Mucosa of stomach (tissue), 1 donor: ENCODE measurements around the gene MYO3B.
"Not testable (repeated sequence)": the region's sequence is repeated elsewhere in the genome, so short reads cannot be mapped to it uniquely, and the experiment has no call there.

Source experiments
- H3K27me3 ChIP-seq: one replicate; pipeline ENCODE4 v1.7.0; 2013; ENCODE audit warnings: mild to moderate bottlenecking, low read length; ENCODE audit not compliant: control insufficient read depth, insufficient read depth
- H3K36me3 ChIP-seq: one replicate; pipeline ENCODE4 v1.7.0; 2013; ENCODE audit warnings: low read length; ENCODE audit not compliant: control insufficient read depth, insufficient read depth
- H3K4me1 ChIP-seq: one replicate; pipeline ENCODE4 v1.7.0; 2013; ENCODE audit warnings: mild to moderate bottlenecking, low read length; ENCODE audit not compliant: control insufficient read depth, insufficient read depth
- H3K4me3 ChIP-seq: one replicate; pipeline ENCODE4 v1.7.0; 2013; ENCODE audit warnings: low read length
- H3K9ac ChIP-seq: one replicate; pipeline ENCODE4 v1.7.0; 2013; ENCODE audit warnings: mild to moderate bottlenecking, low read length, moderate library complexity
- H3K9me3 ChIP-seq: one replicate; pipeline ENCODE4 v1.7.0; 2013; ENCODE audit warnings: mild to moderate bottlenecking, low read length, moderate library complexity; ENCODE audit not compliant: control insufficient read depth
- donor health status: Pancreatic carcinoma.

Gene MYO3B

DNA sequence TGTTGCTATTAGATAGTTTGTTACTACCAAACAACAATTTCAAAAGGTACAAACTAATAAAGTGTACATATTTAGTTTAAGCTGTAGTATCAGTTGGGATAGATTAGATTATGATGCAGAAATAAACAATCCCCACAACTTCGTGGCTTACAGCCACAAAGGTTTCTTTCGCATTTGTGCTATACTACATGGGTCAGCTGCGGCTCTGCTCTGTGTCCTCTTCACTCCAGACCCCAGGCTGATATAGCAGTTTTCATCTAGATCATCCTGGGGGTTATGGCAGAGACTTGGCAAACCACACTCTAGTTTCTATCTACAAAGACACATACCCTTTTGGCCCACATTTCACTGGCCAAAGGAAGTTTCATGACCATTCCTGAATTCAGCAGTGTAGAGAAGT is 429.2 kb downstream of the MYO3B start:
- H3K9ac ChIP-seq: no peak overlapping the region
- no peaks in the 10 kb centered on the region for H3K36me3 ChIP-seq
- H3K9me3 ChIP-seq: no peaks in the 10 kb centered on the region
- no peaks in the 10 kb centered on the region for H3K4me1 ChIP-seq
- no peak overlapping the region for H3K4me3 ChIP-seq
- peaks cover 4% of the 10 kb centered on the region for H3K27me3 ChIP-seq

DNA sequence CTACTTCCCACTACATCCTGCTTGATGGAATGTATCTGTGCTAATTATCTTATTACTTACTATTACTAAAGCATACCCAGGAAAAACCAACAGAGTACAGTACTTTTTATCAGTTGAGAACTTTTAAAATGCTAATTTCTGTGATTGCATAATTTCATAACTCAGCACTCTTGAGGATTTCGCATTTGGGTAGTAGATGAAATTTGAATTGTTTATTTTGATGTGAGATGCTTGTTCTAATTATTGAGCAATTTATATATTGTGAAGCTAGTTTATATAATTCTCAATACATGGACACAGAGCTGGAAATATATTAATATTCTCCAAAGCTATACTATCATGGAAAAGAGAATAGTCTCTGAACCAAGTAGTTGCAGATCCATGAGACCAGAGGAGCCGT is 432.7 kb downstream of the MYO3B start:
- H3K27me3 ChIP-seq: no peaks in the 10 kb centered on the region
- H3K36me3 ChIP-seq: no peaks in the 10 kb centered on the region
- no peak overlapping the region for H3K9ac ChIP-seq
- H3K9me3 ChIP-seq: no peaks in the 10 kb centered on the region
- H3K4me1 ChIP-seq: no peaks in the 10 kb centered on the region
- H3K4me3 ChIP-seq: no peak overlapping the region

DNA sequence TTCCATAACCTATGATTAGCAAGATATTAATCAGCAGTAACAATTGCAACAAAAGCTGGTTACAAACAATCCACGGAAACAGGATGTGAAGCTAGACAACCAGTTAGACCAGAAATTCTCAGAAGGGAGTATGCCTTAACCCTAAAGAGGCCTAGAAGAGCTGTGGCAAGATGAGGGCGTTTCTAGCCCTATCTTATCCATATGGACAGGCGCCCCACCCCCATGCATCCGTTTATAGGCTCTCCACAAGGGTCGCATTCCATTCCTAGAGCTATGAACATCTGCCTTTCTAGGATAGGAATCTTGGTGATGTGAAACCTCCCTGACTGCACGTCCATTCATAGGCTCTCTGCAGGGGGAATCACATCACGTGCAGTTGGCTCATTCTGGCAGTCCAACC is 441.0 kb downstream of the MYO3B start:
- H3K36me3 ChIP-seq, H3K4me1 ChIP-seq, H3K9ac ChIP-seq, H3K27me3 ChIP-seq, H3K4me3 ChIP-seq, H3K9me3 ChIP-seq: not testable (repeated sequence)

DNA sequence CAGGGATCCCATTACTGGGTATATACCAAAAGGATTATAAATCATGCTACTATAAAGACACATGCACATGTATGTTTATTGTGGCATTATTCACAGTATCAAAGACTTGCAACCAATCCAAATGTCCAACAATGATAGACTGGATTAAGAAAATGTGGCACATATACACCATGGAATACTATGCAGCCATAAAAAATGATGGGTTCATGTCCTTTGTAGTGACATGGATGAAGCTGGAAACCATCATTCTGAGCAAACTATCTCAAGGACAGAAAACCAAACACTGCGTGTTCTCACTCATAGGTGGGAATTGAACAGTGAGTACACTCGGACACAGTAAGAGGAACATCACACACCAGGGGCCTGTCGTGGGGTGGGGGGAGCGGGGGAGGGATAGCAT is 457.1 kb downstream of the MYO3B start:
- H3K36me3 ChIP-seq, H3K27me3 ChIP-seq, H3K4me1 ChIP-seq, H3K9me3 ChIP-seq, H3K9ac ChIP-seq, H3K4me3 ChIP-seq: not testable (repeated sequence)

DNA sequence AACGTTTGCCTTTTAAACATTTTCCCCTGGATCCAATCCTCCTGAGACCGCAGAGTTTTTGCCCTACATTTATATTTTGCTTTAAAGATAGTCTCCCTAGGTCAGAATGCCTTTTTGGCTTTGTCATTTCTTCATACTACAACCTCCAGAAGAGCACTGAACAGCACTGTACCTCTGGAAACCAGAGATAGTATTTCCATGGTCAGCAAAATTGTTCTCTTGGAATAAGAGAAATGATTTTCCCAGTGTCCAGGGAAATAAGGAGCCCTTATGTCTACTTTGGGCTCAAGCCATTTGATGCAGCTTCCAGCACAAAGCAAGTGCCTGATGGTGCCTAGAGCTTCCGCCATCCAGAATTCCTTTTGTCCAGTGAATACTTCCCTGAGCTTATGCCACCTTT is 461.7 kb downstream of the MYO3B start:
- Histone ChIP-seq H3K9ac (no peak overlapping the region), H3K36me3 (no peaks in the 10 kb centered on the region), H3K9me3 (no peaks in the 10 kb centered on the region), H3K4me3 (no peak overlapping the region), H3K4me1 (no peaks in the 10 kb centered on the region), H3K27me3 (no peaks in the 10 kb centered on the region)

DNA sequence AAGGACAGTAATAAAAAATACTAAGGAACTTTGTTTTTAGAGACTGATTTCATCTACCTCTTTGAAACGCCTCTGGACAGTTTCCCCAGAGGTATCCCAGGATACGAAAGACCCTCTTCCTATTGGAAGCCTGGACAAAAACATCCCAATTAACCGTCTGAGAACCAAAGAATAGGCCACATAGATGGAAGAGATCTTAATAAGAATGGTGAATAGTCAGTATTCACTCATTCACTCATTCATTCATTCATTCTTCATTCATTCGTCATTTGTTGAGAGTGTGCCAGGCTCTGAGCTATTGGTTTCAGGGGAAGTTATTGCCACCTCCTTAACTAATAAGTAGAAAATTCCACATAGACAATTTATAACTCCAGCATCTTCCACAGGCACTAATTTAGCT is 464.0 kb downstream of the MYO3B start:
- Histone ChIP-seq H3K9ac (no peak overlapping the region), H3K36me3 (no peaks in the 10 kb centered on the region), H3K4me3 (no peak overlapping the region), H3K4me1 (no peaks in the 10 kb centered on the region), H3K9me3 (no peaks in the 10 kb centered on the region), H3K27me3 (no peaks in the 10 kb centered on the region)

DNA sequence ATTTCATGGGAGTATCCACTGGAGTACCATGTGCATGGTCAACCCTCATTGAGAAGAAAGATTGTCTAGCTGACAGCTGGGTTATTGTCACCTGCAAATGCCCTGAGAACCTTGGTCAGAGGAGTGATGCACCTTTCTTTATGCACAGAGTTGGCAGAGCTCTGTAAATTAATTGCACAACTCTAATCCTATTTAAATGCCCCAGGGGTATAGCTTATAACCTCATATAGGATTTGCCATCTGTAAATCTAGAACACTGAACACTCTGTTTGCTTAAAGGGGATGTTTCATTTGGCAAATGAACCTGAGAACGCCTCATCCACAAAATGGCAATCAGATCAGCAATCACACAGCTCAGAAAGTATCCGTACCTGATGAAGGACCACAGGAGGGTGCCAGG is 465.4 kb downstream of the MYO3B start:
- Histone ChIP-seq H3K27me3 (no peaks in the 10 kb centered on the region), H3K9me3 (no peaks in the 10 kb centered on the region), H3K4me1 (no peaks in the 10 kb centered on the region), H3K4me3 (no peak overlapping the region), H3K9ac (no peak overlapping the region), H3K36me3 (no peaks in the 10 kb centered on the region)

DNA sequence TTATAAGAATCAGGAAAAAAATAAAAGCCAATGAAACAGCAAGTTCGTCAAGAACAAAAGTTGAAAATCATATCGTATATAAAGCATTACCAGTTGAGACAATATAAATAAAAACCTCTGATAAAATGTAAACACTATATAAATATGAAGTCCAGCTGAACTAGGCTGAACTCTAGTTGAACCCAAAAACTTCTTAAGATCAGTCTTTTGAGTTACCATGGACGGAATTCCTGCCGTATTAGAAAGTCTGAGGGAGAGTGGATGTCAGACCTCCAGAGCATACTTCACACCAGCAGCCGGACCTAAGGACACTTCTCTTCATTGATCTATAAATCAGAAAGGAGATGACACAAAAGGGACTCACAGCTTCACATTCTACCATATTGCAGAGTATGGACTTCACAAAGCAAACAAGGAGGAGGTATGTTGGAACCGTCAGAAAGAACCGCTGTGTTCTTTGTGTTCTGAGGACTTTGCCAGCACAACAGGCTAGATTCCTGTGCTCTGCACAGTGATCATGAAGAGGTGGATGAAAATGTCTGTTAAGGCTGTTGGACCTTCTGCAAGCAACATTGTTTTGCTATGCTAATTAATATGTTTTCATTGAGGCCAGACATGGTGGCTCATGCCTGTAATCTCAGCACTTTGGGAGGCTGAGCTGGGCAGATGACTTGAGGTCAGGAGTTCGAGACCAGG is 469.9 kb downstream of the MYO3B start:
- H3K4me3 ChIP-seq: no peak overlapping the region
- H3K4me1 ChIP-seq: no peaks in the 10 kb centered on the region
- H3K9me3 ChIP-seq: no peaks in the 10 kb centered on the region
- H3K9ac ChIP-seq: no peak overlapping the region
- H3K27me3 ChIP-seq: no peaks in the 10 kb centered on the region
- no peaks in the 10 kb centered on the region for H3K36me3 ChIP-seq

DNA sequence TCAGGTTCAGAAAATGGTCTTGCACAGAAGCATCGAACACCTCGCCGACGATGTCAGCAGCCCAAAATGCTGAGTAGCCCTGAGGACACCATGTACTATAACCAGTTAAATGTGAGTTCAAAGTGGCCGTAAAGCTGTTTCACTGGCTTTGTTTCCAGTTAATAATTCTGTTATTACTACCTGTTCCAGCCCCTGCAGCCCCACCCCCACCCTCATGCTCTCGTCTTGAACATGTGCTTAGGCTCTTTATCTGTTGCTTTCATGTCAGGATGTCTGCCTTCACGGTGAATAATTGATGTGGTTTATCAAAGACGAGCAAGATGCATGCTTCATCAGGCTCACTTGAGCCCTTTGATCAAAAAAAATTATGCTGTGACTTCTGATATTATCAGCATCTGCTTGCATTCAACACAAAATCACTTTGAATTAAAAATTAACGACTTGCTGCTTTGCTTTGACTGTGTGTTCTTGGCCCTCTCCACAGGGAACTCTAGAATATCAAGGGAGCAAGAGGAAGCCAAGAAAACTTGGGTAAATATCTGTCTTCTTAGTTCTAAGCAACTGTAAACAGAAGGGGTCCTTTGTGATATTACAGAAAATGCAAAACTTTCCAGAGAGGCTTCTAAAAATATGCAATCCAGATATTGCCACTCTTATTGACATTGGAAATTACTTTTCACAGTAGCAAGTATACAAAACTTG is 473.8 kb downstream of the MYO3B start:
- H3K4me1 ChIP-seq: no peaks in the 10 kb centered on the region
- H3K9me3 ChIP-seq: no peaks in the 10 kb centered on the region
- H3K4me3 ChIP-seq: no peak overlapping the region
- H3K27me3 ChIP-seq: no peaks in the 10 kb centered on the region
- no peaks in the 10 kb centered on the region for H3K36me3 ChIP-seq
- H3K9ac ChIP-seq: no peak overlapping the region

DNA sequence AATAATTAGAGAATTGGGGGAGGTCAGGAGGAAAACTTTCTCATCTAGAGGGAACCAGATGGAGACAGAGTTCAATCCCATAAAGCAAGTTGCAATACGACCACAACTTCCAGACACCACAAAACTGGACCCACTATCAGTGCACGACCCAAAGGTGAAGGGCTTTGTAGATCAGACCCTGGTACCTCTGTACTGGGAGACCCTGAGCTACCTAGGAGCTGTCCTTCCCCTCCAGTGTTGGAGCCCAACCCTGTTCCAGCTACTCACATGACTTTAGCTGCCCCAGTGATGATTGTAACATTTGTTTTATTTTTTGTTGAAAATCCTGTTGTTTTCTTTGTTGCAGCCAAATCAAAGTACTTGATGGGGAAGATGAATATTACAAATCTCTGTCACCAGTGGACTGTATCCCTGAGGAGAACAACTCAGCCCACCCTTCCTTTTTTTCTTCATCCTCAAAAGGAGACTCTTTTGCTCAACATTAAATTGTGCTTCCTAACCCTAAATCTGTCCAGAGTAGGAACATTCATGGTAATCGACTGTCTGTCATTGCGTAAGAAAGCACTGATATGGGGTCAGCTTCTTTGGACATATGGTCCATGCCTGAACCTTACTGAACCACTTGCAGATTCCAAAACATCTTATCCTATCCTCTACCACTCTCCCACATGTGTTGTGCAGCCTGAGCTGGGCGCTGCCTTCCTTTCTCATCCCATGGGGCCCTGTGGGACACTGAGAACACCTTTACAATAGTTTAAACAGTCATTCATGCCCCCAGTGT is 474.9 kb downstream of the MYO3B start:
- H3K4me1 ChIP-seq: no peaks in the 10 kb centered on the region
- H3K27me3 ChIP-seq: no peaks in the 10 kb centered on the region
- no peak overlapping the region for H3K9ac ChIP-seq
- H3K9me3 ChIP-seq: no peaks in the 10 kb centered on the region
- H3K36me3 ChIP-seq: no peaks in the 10 kb centered on the region
- H3K4me3 ChIP-seq: no peak overlapping the region

DNA sequence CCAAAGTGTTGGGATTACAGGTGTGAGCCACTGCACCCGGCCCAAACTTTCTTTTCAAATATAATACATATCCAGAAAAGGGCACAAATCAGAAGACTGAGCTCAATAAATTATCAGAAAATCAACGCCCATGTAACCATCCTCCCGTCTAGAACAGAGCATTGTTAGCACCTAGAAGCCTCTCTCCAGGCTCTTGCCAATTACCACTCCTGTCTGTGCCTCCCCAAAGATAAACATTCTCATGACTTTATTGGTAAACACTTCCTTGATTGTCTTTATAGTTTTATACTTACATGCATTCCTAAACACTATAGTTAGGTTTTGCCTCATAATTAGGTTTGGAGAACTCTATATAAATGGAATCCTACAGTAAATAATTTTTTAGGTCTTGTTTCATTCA is 478.7 kb downstream of the MYO3B start:
- Histone ChIP-seq H3K36me3 (no peaks in the 10 kb centered on the region), H3K27me3 (no peaks in the 10 kb centered on the region), H3K9ac (no peak overlapping the region), H3K4me3 (no peak overlapping the region), H3K4me1 (no peaks in the 10 kb centered on the region), H3K9me3 (no peaks in the 10 kb centered on the region)

DNA sequence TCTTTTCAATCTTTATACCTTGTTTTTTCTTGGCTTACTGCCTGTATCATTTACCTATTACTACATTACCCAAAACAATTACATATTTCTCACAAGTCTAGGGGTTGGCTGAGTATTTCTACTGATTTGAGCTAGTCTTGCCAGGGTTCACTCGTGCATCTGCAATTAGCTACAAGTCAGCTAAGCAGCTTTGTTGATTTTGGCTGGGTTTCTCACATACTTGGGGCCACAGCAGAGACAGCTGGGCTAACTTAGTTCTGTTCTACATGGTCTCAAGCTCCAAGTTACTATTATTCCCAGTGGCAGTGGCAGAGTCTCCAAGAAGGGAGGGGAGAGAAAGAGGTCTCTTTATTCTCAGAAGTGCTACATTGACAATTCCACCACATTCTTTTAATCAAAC is 482.5 kb downstream of the MYO3B start:
- Histone ChIP-seq H3K4me3 (no peak overlapping the region), H3K9me3 (no peaks in the 10 kb centered on the region), H3K9ac (no peak overlapping the region), H3K36me3 (no peaks in the 10 kb centered on the region), H3K27me3 (no peaks in the 10 kb centered on the region), H3K4me1 (no peaks in the 10 kb centered on the region)
